IPS-20b (cell line): ENCODE measurements around the gene PARP1.

Source experiments
- H3K27ac ChIP-seq: one replicate; pipeline ENCODE4 v1.5.1; 2013; ENCODE audit warnings: low read length
- H3K27me3 ChIP-seq: 2 replicates; pipeline ENCODE4 v1.6.1; 2013; ENCODE audit warnings: mild to moderate bottlenecking, low read length, inconsistent platforms; ENCODE audit not compliant: insufficient read depth
- H3K36me3 ChIP-seq: 2 replicates; pipeline ENCODE4 v1.6.1; 2013; ENCODE audit warnings: low read depth, mild to moderate bottlenecking, inconsistent platforms, low read length, moderate library complexity; ENCODE audit not compliant: insufficient read depth
- H3K4me1 ChIP-seq: 2 replicates; pipeline ENCODE4 v1.6.1; 2013; ENCODE audit warnings: mild to moderate bottlenecking, control low read depth, inconsistent platforms, low read length, moderate library complexity; ENCODE audit not compliant: insufficient read depth
- H3K4me3 ChIP-seq: 2 replicates; pipeline ENCODE4 v1.5.1; 2013; ENCODE audit warnings: mild to moderate bottlenecking, low read length, inconsistent platforms
- H3K9ac ChIP-seq: 2 replicates; pipeline ENCODE4 v1.6.1; 2013; ENCODE audit warnings: low read depth, mild to moderate bottlenecking, inconsistent platforms, low read length, moderate library complexity
- H3K9me3 ChIP-seq: 2 replicates; pipeline ENCODE4 v1.6.1; 2013; ENCODE audit warnings: mild to moderate bottlenecking, low read depth, low read length, inconsistent platforms; ENCODE audit not compliant: insufficient read depth

The PARP1 gene

DNA sequence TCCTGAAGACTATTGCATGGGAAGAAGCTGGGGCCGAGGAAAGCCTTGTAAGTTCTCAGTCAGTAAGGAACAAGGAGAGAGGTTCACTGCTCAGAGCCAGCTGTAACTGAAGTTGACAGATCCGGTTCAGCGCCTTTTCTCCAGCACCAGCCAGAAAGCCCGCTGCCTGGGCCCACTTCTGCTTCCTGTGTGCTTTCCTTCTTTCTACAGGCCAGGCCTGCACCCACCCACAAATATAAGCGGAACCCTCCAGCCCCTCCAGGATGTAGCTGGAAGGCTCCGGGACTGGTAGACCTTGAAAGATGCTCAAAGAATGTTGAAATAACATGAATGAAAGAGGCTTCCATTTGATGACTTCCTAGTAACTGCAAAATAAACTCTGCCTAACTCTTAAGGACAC is 38.8 kb downstream of the PARP1 start:
- Histone ChIP-seq H3K9ac (no peak overlapping the region), H3K9me3 (no peaks in the 10 kb centered on the region), H3K27me3 (no peaks in the 10 kb centered on the region), H3K4me1 (no peaks in the 10 kb centered on the region), H3K27ac (no peak overlapping the region), H3K4me3 (no peak overlapping the region), H3K36me3 (peaks cover 100% of the 10 kb centered on the region)

DNA sequence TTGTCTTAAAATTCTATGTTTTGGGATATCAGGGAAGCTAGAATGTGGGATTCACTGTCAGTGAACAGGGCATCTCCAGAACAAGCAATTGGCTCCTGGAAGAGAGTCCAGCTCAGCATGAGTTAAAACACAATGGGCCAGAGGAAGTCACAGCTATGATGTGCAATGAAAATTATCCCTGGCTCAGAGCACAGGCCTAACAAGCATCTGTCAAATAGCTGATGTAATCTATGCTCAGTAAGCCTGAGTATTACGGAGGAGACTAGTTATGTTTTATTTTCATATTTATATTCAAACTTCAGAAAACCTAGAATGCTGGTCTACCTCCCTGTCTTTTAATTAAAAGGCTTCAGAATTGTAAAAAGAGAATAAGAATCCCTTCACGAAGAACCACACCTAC is 41.6 kb downstream of the PARP1 start:
- Histone ChIP-seq H3K4me1 (no peaks in the 10 kb centered on the region), H3K27me3 (no peaks in the 10 kb centered on the region), H3K36me3 (peaks cover 100% of the 10 kb centered on the region), H3K27ac (no peak overlapping the region), H3K4me3 (no peak overlapping the region), H3K9ac (no peak overlapping the region), H3K9me3 (no peaks in the 10 kb centered on the region)

DNA sequence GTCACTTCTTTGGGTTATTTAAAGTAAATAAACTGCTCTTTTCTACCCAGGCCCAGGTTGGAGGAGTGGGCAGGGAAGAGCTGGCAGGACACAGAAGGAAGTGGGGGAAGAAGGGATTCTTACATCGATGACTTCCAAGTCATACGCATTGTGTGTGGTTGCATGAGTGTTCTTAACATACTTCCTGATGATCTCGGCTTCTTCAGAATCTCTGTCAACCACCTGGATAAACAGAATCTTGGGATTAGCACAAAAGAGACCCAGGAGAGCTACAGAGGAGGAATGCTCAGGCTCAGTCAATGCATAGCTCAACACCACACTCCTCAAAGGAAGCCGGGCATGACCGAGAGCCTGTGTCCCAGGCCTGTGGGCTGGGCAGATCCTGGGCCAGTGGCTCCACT is 42.1 kb downstream of the PARP1 start:
- H3K4me1 ChIP-seq, result no peaks in the 10 kb centered on the region
- no peak overlapping the region for H3K4me3 ChIP-seq

DNA sequence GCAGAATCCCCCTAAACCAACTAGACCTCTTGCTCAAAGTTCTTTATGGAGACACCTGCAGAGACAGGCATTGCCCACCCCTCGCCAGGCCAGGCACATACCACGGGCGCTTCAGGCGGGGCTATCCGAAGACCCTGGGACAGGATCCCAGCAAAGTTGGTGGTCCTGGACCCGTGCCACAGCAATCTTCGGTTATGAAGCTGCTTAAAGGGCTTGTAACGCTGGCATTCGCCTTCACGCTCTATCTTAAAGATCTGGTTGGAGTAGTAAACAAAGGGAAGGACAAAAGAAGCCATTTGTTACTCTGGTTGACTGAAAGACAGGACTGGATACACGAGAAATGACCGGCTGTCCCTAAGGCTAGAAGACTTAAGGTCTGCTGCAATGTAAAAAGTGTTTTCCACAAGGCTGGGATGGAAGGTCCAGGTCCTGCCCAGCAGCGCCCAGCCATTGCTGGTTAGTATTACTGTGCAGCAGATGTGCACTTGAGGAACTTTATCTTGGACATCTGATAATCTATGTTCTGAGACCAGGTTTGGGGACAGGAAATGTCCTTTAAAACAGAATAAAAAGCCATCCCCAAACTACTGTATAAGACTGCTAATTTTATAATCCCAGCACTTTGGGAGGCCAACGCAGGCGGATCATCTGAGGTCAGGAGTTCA is 42.9 kb downstream of the PARP1 start:
- H3K4me3 ChIP-seq, result no peak overlapping the region
- H3K27me3 ChIP-seq, result no peaks in the 10 kb centered on the region
- H3K36me3 ChIP-seq, result peaks cover 100% of the 10 kb centered on the region
- no peak overlapping the region for H3K9ac ChIP-seq
- H3K4me1 ChIP-seq, result no peaks in the 10 kb centered on the region
- H3K27ac ChIP-seq, result no peak overlapping the region
- H3K9me3 ChIP-seq, result no peaks in the 10 kb centered on the region

More for the DNA sequence above, 42.1 kb downstream of the PARP1 start:
- Histone ChIP-seq H3K27me3 (no peaks in the 10 kb centered on the region), H3K36me3 (peaks cover 100% of the 10 kb centered on the region), H3K9ac (no peak overlapping the region), H3K9me3 (no peaks in the 10 kb centered on the region), H3K27ac (no peak overlapping the region)

DNA sequence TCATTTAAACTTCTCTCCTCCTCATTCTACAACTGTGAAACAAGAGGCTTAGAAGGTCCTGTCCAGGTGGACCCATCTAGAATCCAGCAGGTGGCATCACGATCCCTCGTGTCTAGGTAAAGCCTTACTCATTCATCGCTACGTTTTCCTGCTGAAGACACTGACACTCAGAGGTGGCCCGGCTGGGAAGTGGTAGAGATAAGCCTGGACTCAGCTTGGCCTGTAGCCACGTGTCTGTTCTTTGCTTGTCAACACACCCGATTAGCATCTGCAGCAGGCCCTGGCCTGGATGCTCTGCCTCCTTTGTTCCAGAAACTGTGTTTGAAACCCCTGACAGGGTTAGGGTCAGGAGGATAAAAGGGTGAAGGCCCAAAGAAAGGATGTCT is 43.4 kb downstream of the PARP1 start:
- Histone ChIP-seq H3K4me3 (no peak overlapping the region), H3K9me3 (no peaks in the 10 kb centered on the region), H3K36me3 (peaks cover 100% of the 10 kb centered on the region), H3K4me1 (no peaks in the 10 kb centered on the region), H3K27ac (no peak overlapping the region), H3K9ac (no peak overlapping the region), H3K27me3 (no peaks in the 10 kb centered on the region)

DNA sequence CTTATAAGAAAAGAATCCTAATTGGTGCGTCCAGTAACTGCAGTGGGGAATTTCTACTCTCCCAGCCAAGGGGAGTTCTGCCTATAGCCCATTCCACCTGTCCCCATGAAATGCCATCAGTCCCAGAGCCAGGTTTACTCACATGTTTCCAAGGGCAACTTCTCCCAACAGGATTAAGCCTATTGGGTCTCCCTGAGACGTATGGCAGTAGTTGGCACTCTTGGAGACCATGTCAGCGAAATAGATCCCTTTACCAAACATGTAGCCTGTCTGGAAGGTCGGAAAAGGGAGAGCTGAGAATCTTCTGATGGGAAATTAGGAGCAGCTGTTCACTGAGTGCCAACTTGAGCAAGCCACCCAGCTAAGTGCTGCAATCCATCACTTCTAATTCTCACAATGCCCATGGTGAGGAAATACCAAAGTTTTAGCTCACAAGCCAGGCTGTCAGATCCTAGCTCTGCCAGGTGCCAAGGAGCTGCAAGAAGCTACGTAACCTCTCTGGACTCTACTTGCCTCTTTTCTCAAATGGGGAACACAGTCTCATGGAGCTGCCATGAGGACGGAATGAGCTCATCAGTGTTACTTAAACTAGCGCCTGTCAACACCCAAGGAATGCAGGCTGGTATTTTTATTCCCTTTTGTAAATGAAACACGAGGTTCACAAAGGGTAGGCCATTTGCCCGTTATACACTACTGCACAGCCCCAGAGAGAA is 43.9 kb downstream of the PARP1 start:
- Histone ChIP-seq H3K9ac (no peak overlapping the region), H3K27me3 (no peaks in the 10 kb centered on the region), H3K9me3 (no peaks in the 10 kb centered on the region), H3K4me1 (no peaks in the 10 kb centered on the region), H3K4me3 (no peak overlapping the region), H3K27ac (no peak overlapping the region), H3K36me3 (peaks cover 100% of the 10 kb centered on the region)

DNA sequence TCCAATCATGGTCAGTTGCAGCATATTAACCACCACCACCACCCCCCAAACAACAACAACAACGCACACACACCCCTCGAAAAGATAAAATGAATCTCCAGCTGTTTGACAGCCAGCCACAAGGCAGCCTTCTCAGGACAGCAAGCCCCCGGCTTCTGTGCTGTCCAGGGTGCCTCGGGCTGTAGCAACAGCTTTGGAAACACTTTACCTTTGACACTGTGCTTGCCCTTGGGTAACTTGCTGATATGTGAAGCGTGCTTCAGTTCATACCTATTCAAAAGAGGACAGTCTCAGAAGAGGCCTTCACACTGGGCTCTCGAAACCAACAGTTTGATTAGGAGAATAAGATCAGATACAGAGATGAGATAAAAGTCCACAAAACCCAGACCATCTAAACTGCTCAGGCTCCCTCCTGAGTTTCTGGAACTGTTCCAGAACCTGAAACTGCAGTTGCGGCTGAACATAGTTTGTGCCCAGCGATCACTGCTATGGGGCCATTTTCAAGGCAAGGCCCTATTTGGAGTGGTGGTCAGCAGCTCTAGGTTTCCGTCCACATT is 44.9 kb downstream of the PARP1 start:
- H3K4me1 ChIP-seq, result no peaks in the 10 kb centered on the region
- H3K4me3 ChIP-seq, result no peak overlapping the region
- no peak overlapping the region for H3K27ac ChIP-seq
- H3K36me3 ChIP-seq, result peaks cover 100% of the 10 kb centered on the region
- no peaks in the 10 kb centered on the region for H3K9me3 ChIP-seq
- no peaks in the 10 kb centered on the region for H3K27me3 ChIP-seq
- no peak overlapping the region for H3K9ac ChIP-seq

DNA sequence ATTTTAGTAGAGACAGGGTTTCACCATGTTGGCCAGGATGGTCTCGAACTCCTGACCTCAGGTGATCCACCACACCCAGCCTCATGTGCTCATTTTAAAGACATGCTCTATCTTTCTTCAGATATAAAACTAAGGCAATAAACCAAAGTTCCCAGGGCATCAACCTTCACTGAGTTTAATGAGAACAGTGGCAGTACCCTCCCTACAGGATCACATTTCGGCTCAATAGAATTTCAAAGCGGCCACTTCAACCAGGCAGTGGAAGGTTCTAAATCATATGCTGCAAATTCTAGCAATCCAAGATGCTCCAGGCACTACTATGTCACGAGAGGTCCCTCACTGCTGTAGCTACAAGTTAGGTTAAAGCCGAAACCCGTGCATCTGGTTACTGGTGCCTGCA is 45.5 kb downstream of the PARP1 start:
- H3K4me1 ChIP-seq, result no peaks in the 10 kb centered on the region
- no peaks in the 10 kb centered on the region for H3K9me3 ChIP-seq
- peaks cover 98% of the 10 kb centered on the region for H3K36me3 ChIP-seq
- H3K27me3 ChIP-seq, result no peaks in the 10 kb centered on the region
- no peak overlapping the region for H3K4me3 ChIP-seq
- no peak overlapping the region for H3K9ac ChIP-seq
- H3K27ac ChIP-seq, result no peak overlapping the region

DNA sequence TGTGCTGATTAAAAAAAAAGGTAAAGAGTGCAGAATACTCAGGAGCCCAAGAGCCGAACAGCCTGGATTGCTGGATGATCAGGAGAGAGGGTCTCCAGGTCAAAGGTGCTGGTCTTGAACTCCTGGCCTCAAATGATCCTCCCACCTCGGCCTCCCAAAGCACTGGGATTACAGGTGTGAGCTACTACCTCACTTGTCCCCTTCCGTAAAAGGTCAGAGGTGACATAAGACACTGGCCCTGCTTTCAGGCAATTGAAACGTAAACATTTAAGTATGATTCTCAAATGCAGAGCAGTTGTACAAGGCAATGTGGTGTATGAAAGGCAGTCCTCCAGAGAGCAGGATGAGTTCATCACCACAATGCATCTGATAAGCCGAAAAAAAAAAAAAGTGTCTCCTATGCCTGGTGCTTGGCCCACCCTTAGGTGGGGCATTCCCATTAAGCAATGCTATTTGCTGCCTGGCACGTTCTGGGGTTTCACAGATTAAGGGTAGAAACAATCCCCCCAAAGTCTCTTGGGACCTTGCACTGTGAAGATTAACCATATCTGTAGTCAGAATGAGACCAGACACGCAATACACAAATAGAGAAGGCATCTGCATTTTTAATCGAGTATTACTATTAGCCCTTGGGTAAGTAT is 47.7 kb downstream of the PARP1 start:
- Histone ChIP-seq H3K36me3 (peaks cover 85% of the 10 kb centered on the region), H3K27ac (no peak overlapping the region), H3K4me3 (no peak overlapping the region), H3K4me1 (no peaks in the 10 kb centered on the region), H3K9ac (no peak overlapping the region), H3K9me3 (no peaks in the 10 kb centered on the region), H3K27me3 (no peaks in the 10 kb centered on the region)

DNA sequence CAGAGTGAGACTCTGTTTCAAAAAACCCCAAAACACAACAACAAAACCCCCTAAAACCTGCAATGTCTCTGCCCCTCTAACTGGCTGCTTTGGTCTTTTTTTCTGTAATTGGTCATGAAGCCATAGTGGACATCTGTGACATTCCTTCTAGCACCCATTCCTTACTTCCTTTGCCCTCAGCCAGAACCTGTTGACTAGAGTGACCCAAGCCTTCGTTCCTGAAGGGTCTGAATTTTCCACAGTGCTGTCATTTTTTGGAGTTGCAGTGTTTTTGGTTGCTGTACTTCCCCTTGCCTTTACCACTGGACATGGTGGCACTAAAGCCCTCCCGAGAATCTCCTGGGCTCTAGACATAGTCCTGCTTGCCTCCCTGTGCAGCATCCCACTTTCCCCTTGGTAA is 50.5 kb downstream of the PARP1 start:
- H3K4me1 ChIP-seq, result no peaks in the 10 kb centered on the region
- H3K27me3 ChIP-seq, result no peaks in the 10 kb centered on the region
- H3K9me3 ChIP-seq, result no peaks in the 10 kb centered on the region
- H3K4me3 ChIP-seq, result no peak overlapping the region
- peaks cover 57% of the 10 kb centered on the region for H3K36me3 ChIP-seq
- H3K9ac ChIP-seq, result no peak overlapping the region
- no peak overlapping the region for H3K27ac ChIP-seq

DNA sequence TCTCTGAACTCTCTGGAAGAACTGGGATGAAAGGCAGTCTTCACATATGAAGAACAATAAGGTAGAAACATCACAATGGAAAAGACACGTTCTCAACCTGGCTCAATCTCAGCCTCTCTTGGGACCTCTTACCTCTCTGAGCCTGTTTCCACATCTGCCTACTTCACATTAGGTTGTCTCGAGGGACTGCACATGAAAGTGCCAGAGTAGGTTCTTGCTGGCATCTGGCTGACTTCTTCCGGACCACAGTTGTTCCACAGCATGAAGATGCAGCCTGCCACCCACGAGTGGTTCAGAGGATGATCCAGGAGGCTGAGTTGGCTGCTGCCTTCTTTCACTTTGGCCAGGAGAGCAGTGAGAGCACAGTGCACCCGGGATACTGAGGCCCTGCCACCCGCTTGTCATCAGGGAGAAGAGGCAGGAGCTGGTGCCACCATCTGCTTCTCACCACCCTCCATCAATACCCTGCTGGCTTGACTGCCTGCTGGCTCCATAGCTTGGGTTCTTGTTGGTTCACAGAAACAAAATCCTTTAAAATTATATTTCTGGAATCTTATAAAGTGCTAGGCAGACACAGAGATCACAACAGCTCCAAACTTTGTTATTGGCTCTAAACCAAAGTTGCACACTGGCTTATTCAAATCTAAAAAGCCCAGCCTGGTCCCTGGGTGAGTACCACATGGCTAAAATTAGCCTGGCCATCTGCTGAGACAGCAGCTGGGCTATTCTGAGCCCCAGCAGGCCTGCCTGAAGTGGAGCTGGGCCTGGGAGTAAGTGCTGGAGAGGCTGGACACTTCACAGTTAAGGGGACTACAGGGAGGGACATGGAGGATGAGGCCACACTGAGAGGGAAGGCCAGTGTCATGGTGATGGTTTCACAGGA is 52.0 kb downstream of the PARP1 start:
- H3K4me1 ChIP-seq, result no peaks in the 10 kb centered on the region
- H3K27ac ChIP-seq, result no peak overlapping the region
- peaks cover 42% of the 10 kb centered on the region for H3K36me3 ChIP-seq
- no peaks in the 10 kb centered on the region for H3K9me3 ChIP-seq
- H3K4me3 ChIP-seq, result no peak overlapping the region
- H3K27me3 ChIP-seq, result no peaks in the 10 kb centered on the region
- no peak overlapping the region for H3K9ac ChIP-seq
